ENCODE data around the gene TMSB4X.
"Not testable (repeated sequence)": the region's sequence is repeated elsewhere in the genome, so short reads cannot be mapped to it uniquely, and the experiment has no call there.

The TMSB4X gene

GRCh38 chrX:12958059-12958458, 16.9 kb upstream of the TMSB4X start:
- no peak for TF ChIP-seq ZNF565 (CRISPR knock-in tag; conservative IDR thresholded peaks at IDR 0.05; ENCODE audit: low read depth)
- TF ChIP-seq ZC3H10 (CRISPR knock-in tag; IDR thresholded peaks at IDR 0.05) = no peak
- no peak for TF ChIP-seq ZNF70 (CRISPR knock-in tag; IDR thresholded peaks at IDR 0.05)
- no peak for TF ChIP-seq RARB (CRISPR knock-in tag; IDR thresholded peaks at IDR 0.05)
- ATAC-seq = no peak

GRCh38 chrX:12958461-12958860, 16.4 kb upstream of the TMSB4X start:
- no peak for TF ChIP-seq ISL1 (CRISPR knock-in tag; IDR thresholded peaks at IDR 0.05)
- TF ChIP-seq TCF4 (CRISPR knock-in tag; IDR thresholded peaks at IDR 0.05; ENCODE audit: borderline replicate concordance) = no peak
- no peak for TF ChIP-seq POU6F1 (CRISPR knock-in tag; IDR thresholded peaks at IDR 0.05; ENCODE audit: borderline replicate concordance, low read depth)
- no peak for TF ChIP-seq TSHZ2 (CRISPR knock-in tag; IDR thresholded peaks at IDR 0.05)
- no peak for TF ChIP-seq TOX (CRISPR knock-in tag; IDR thresholded peaks at IDR 0.05; ENCODE audit: borderline replicate concordance)
- TF ChIP-seq ZNF565 (CRISPR knock-in tag; conservative IDR thresholded peaks at IDR 0.05; ENCODE audit: low read depth) = no peak
- TF ChIP-seq PATZ1 (CRISPR knock-in tag; IDR thresholded peaks at IDR 0.05; ENCODE audit: borderline replicate concordance) = no peak
- TF ChIP-seq SNAI2 (CRISPR knock-in tag; IDR thresholded peaks at IDR 0.05) = no peak
- no peak for TF ChIP-seq ZNF70 (CRISPR knock-in tag; IDR thresholded peaks at IDR 0.05)
- TF ChIP-seq ARNTL (CRISPR knock-in tag; IDR thresholded peaks at IDR 0.05; ENCODE audit: borderline replicate concordance, low read depth) = no peak
- no peak for TF ChIP-seq OSR1 (CRISPR knock-in tag; IDR thresholded peaks at IDR 0.05)
- no peak for ATAC-seq

GRCh38 chrX:12961196-12961718, 13.7 kb upstream of the TMSB4X start:
- no peak for TF ChIP-seq ZNF8 (CRISPR knock-in tag; IDR thresholded peaks at IDR 0.05)
- TF ChIP-seq ZFP30 (CRISPR knock-in tag; IDR thresholded peaks at IDR 0.05) = no peak
- no peak for TF ChIP-seq ESRRG (CRISPR knock-in tag; IDR thresholded peaks at IDR 0.05)
- TF ChIP-seq ARNTL (CRISPR knock-in tag; IDR thresholded peaks at IDR 0.05; ENCODE audit: borderline replicate concordance, low read depth) = no peak
- TF ChIP-seq ZNF70 (CRISPR knock-in tag; IDR thresholded peaks at IDR 0.05) = no peak
- no peak; the same call in 2 of the 3 replicates for ATAC-seq

GRCh38 chrX:12962041-12962504, 12.8 kb upstream of the TMSB4X start:
- TF ChIP-seq CSRNP3 (CRISPR knock-in tag; IDR thresholded peaks at IDR 0.05) (no peak), GLIS3 (CRISPR knock-in tag; IDR thresholded peaks at IDR 0.05) (no peak), PPARA (CRISPR knock-in tag; IDR thresholded peaks at IDR 0.05; ENCODE audit: borderline replicate concordance) (no peak), RARB (CRISPR knock-in tag; IDR thresholded peaks at IDR 0.05) (no peak), POU6F1 (CRISPR knock-in tag; IDR thresholded peaks at IDR 0.05; ENCODE audit: borderline replicate concordance, low read depth) (no peak), TCF4 (CRISPR knock-in tag; IDR thresholded peaks at IDR 0.05; ENCODE audit: borderline replicate concordance) (no peak), ZC3H10 (CRISPR knock-in tag; IDR thresholded peaks at IDR 0.05) (no peak)
- ATAC-seq = no peak

GRCh38 chrX:12963210-12963850, 11.6 kb upstream of the TMSB4X start:
- not testable (repeated sequence) for ATAC-seq
